ENCODE results near the gene LCMT2.
"Not testable (repeated sequence)": the region's sequence is repeated elsewhere in the genome, so short reads cannot be mapped to it uniquely, and the experiment has no call there.

LCMT2 gene

DNA sequence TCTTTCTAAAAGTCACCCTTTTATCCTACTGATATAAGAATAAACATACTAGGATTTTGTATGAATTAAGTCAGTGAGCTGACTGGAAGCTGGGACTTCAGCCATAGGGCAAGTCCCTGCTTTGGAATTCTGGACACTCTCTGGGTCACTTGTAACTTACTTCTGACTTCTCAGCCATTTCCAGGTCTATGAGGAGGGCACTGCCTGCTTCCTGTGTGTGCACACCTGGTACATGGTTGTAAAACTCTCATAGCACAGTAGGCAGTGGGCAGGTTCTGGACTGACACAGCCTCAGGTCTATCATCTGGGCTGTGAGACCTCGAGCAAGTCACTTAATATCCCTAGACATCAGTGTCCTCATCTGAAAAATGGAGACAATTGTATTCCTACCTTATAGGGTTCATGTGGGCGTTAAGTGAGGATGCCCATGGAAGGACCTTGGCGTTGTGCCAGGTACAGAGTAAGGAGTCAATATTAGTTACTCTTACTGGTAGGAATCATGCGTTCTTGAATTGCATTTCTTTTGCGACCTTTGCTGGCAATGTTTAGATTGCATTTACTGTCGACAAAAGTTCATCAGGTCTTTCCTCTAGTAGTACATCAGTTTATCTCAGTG, 36.2 kb downstream of the LCMT2 start:
- no peaks in the 10 kb centered on the region for H3K9me3 ChIP-seq (replicated peaks; ENCODE audit: insufficient read depth, low read length)
- no peak overlapping the region for H3K4me3 ChIP-seq (ENCODE audit: low read length)
- no peaks in the 10 kb centered on the region for H3F3A ChIP-seq (ENCODE audit: insufficient read depth, low read length)
- H3K27ac ChIP-seq (ENCODE audit: low read length), result no peak overlapping the region
- no peaks in the 10 kb centered on the region for H4K20me1 ChIP-seq (ENCODE audit: insufficient read depth, low read length)
- TF ChIP-seq EZH2phosphoT487 (IDR thresholded peaks at IDR 0.05; ENCODE audit: low read length), result no peak
- no peak for TF ChIP-seq EZH2 (optimal IDR thresholded peaks at IDR 0.05; ENCODE audit: low read depth, low read length)
- TF ChIP-seq, protein P1, sequence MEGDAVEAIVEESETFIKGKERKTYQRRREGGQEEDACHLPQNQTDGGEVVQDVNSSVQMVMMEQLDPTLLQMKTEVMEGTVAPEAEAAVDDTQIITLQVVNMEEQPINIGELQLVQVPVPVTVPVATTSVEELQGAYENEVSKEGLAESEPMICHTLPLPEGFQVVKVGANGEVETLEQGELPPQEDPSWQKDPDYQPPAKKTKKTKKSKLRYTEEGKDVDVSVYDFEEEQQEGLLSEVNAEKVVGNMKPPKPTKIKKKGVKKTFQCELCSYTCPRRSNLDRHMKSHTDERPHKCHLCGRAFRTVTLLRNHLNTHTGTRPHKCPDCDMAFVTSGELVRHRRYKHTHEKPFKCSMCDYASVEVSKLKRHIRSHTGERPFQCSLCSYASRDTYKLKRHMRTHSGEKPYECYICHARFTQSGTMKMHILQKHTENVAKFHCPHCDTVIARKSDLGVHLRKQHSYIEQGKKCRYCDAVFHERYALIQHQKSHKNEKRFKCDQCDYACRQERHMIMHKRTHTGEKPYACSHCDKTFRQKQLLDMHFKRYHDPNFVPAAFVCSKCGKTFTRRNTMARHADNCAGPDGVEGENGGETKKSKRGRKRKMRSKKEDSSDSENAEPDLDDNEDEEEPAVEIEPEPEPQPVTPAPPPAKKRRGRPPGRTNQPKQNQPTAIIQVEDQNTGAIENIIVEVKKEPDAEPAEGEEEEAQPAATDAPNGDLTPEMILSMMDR (IDR thresholded peaks at IDR 0.05; ENCODE audit: low read length), result no peak
- no peaks in the 10 kb centered on the region for H3K27me3 ChIP-seq (replicated peaks; ENCODE audit: insufficient read depth, low read length)
- H3K36me3 ChIP-seq (replicated peaks; ENCODE audit: insufficient read depth, low read length), result no peaks in the 10 kb centered on the region
- DNase-seq, result no peak
- no peaks in the 10 kb centered on the region for H3K4me1 ChIP-seq (ENCODE audit: low read length)
- no peaks in the 10 kb centered on the region for H3K79me2 ChIP-seq (ENCODE audit: low read length)
- no peaks in the 10 kb centered on the region for H3K9me2 ChIP-seq (replicated peaks; ENCODE audit: insufficient read depth, low read length)
- no peak overlapping the region for H2AFZ ChIP-seq (ENCODE audit: low read length)
- no peak overlapping the region for H3K4me2 ChIP-seq (ENCODE audit: low read depth, low read length)
- H3K9ac ChIP-seq (ENCODE audit: low read length), result no peak overlapping the region

DNA sequence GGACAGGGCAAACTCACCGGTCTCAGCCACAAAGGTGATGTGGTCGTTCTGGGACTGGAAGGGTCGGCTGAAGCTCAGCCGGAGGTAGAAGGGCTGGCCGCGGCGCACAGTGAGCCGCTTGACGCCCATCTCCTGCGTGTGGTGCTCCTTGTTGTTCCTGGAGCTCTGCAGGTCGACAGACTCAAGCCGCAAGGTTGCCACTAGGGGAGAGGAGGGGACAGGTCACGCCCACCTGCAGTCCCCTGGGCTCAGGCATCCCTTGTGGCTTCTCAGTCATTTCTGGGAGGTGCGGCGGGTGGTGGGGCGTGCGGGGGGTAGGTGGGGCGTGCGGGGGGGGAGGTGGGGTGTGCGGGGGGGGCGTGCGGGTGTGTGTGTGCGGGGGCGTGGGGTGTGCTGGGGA, 36.9 kb downstream of the LCMT2 start:
- DNase-seq, result no peak
- Histone ChIP-seq H3K9me3 (replicated peaks; ENCODE audit: insufficient read depth, low read length) (no peaks in the 10 kb centered on the region), H3K36me3 (replicated peaks; ENCODE audit: insufficient read depth, low read length) (no peaks in the 10 kb centered on the region), H3K4me3 (ENCODE audit: low read length) (no peak overlapping the region), H3K27me3 (replicated peaks; ENCODE audit: insufficient read depth, low read length) (no peaks in the 10 kb centered on the region), H3K4me2 (ENCODE audit: low read depth, low read length) (no peak overlapping the region), H2AFZ (ENCODE audit: low read length) (no peak overlapping the region), H3K9me2 (replicated peaks; ENCODE audit: insufficient read depth, low read length) (no peaks in the 10 kb centered on the region), H3F3A (ENCODE audit: insufficient read depth, low read length) (no peaks in the 10 kb centered on the region), H4K20me1 (ENCODE audit: insufficient read depth, low read length) (no peaks in the 10 kb centered on the region), H3K9ac (ENCODE audit: low read length) (no peak overlapping the region), H3K79me2 (ENCODE audit: low read length) (no peaks in the 10 kb centered on the region), H3K4me1 (ENCODE audit: low read length) (no peaks in the 10 kb centered on the region), H3K27ac (ENCODE audit: low read length) (no peak overlapping the region)
- TF ChIP-seq EZH2 (optimal IDR thresholded peaks at IDR 0.05; ENCODE audit: low read depth, low read length) (no peak), EZH2phosphoT487 (IDR thresholded peaks at IDR 0.05; ENCODE audit: low read length) (no peak)
- TF ChIP-seq, protein P1 (IDR thresholded peaks at IDR 0.05; ENCODE audit: low read length), result no peak

DNA sequence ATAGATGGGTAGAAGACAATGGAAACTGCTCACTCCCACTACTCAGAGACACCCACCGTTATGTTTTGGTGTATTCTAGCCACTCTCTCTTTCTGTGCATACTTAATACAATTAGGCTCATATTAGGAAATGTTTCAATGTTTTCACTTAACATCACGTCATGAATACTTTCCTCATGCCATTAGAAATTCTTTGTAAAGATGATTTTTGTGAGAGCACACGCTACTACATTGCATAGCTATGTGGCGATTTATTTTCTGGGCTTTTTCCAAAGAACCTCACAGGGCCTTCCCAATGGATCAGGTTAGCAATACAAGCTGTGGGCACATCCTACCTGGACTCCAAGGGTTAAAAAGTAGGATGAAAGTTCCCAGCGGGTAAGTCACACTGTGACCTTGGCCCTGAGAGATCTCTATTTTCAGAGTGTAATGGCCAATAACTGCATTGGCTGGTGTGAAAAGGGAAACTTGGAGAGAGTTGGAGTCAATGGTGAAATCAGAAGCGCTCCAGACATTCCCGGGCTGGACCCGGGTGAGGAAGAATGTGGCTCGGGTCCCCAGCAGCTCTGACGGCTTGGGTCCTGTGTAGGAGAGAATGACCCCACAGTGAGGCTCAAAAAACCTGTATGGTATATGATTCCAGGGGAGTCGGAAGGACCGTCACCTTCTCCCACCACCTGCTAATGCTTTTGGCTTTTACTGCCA, 37.8 kb downstream of the LCMT2 start:
- Histone ChIP-seq H4K20me1 (ENCODE audit: insufficient read depth, low read length) (no peaks in the 10 kb centered on the region), H3K4me3 (ENCODE audit: low read length) (no peak overlapping the region), H3K36me3 (replicated peaks; ENCODE audit: insufficient read depth, low read length) (no peaks in the 10 kb centered on the region), H3K9me2 (replicated peaks; ENCODE audit: insufficient read depth, low read length) (no peaks in the 10 kb centered on the region), H3K4me2 (ENCODE audit: low read depth, low read length) (no peak overlapping the region), H3K27me3 (replicated peaks; ENCODE audit: insufficient read depth, low read length) (no peaks in the 10 kb centered on the region), H3K27ac (ENCODE audit: low read length) (no peak overlapping the region), H2AFZ (ENCODE audit: low read length) (no peak overlapping the region), H3K79me2 (ENCODE audit: low read length) (no peaks in the 10 kb centered on the region), H3K9ac (ENCODE audit: low read length) (no peak overlapping the region), H3F3A (ENCODE audit: insufficient read depth, low read length) (no peaks in the 10 kb centered on the region), H3K4me1 (ENCODE audit: low read length) (no peaks in the 10 kb centered on the region), H3K9me3 (replicated peaks; ENCODE audit: insufficient read depth, low read length) (no peaks in the 10 kb centered on the region)
- DNase-seq, result no peak
- no peak for TF ChIP-seq EZH2phosphoT487 (IDR thresholded peaks at IDR 0.05; ENCODE audit: low read length)
- TF ChIP-seq, protein P1 (IDR thresholded peaks at IDR 0.05; ENCODE audit: low read length), result no peak
- no peak for TF ChIP-seq EZH2 (optimal IDR thresholded peaks at IDR 0.05; ENCODE audit: low read depth, low read length)

DNA sequence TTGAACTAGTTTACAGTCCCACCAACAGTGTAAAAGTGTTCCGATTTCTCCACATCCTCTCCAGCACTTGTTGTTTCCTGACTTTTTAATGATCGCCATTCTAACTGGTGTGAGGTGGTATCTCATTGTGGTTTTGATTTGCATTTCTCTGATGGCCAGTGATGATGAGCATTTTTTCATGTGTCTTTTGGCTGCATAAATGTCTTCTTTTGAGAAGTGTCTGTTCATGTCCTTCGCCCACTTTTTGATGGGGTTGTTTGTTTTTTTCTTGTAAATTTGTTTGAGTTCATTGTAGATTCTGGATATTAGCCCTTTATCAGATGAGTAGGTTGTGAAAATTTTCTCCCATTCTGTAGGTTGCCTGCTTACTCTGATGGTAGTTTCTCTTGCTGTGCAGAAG, 40.7 kb downstream of the LCMT2 start:
- H4K20me1 ChIP-seq (ENCODE audit: insufficient read depth, low read length); H3K4me1 ChIP-seq (ENCODE audit: low read length): not testable (repeated sequence)

More for the DNA sequence above, 40.7 kb downstream of the LCMT2 start:
- H3K9me2 ChIP-seq (replicated peaks; ENCODE audit: insufficient read depth, low read length); H3K9me3 ChIP-seq (replicated peaks; ENCODE audit: insufficient read depth, low read length); H3K9ac ChIP-seq (ENCODE audit: low read length); H2AFZ ChIP-seq (ENCODE audit: low read length); H3K27me3 ChIP-seq (replicated peaks; ENCODE audit: insufficient read depth, low read length); H3K36me3 ChIP-seq (replicated peaks; ENCODE audit: insufficient read depth, low read length); H3K4me2 ChIP-seq (ENCODE audit: low read depth, low read length); H3K27ac ChIP-seq (ENCODE audit: low read length); H3K4me3 ChIP-seq (ENCODE audit: low read length); H3K79me2 ChIP-seq (ENCODE audit: low read length); H3F3A ChIP-seq (ENCODE audit: insufficient read depth, low read length); DNase-seq: not testable (repeated sequence)
